ENCODE data around the gene CDK5RAP1.
A peak's percentile ranks its signal among the peaks of the same experiment; 100 is the strongest.

Gene CDK5RAP1

DNA sequence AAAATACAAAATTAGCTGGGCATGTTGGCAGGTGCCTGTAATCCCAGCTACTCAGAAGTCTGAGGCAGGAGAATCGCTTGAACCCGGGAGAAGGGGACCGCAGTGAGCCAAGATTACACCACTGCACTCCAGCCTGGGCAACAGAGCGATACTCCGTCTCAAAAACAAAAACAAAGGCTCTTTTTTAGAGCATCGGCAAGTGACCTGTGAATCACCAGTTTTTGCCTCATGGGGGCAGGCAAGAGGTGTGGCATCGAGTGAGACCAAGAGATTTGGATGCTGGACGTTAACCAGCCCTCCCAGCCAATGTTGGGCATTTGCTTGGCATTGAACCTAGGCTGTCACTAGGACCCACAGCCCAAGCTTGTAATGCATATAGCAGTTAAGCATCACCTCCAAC is 14.6 kb upstream of the CDK5RAP1 start:
- Histone ChIP-seq H3K4me3 (ENCODE audit: low read length, poor library complexity, severe bottlenecking) (no peak overlapping the region), H3F3A (ENCODE audit: low read depth) (no peaks in the 10 kb centered on the region), H3K79me2 (ENCODE audit: insufficient read depth, low read length) (no peaks in the 10 kb centered on the region), H3K9ac (ENCODE audit: low read depth, low read length, poor library complexity, severe bottlenecking) (no peak overlapping the region), H3K4me2 (ENCODE audit: low read depth, low read length, poor library complexity, severe bottlenecking) (no peak overlapping the region), H3K9me3 (ENCODE audit: insufficient read depth, low read depth, low read length) (no peaks in the 10 kb centered on the region), H3K36me3 (ENCODE audit: insufficient read depth, low read length) (no peaks in the 10 kb centered on the region), H3K4me1 (ENCODE audit: insufficient read depth, low read length, poor library complexity, severe bottlenecking) (no peaks in the 10 kb centered on the region), H2AFZ (ENCODE audit: low read length) (no peak overlapping the region), H4K20me1 (ENCODE audit: insufficient read depth, low read length, poor library complexity, severe bottlenecking) (no peaks in the 10 kb centered on the region), H3K9me2 (replicated peaks; ENCODE audit: low read depth, low read length) (no peaks in the 10 kb centered on the region), H3K27me3 (ENCODE audit: insufficient read depth, low read length, poor library complexity, severe bottlenecking) (no peaks in the 10 kb centered on the region)
- TF ChIP-seq, protein P1, sequence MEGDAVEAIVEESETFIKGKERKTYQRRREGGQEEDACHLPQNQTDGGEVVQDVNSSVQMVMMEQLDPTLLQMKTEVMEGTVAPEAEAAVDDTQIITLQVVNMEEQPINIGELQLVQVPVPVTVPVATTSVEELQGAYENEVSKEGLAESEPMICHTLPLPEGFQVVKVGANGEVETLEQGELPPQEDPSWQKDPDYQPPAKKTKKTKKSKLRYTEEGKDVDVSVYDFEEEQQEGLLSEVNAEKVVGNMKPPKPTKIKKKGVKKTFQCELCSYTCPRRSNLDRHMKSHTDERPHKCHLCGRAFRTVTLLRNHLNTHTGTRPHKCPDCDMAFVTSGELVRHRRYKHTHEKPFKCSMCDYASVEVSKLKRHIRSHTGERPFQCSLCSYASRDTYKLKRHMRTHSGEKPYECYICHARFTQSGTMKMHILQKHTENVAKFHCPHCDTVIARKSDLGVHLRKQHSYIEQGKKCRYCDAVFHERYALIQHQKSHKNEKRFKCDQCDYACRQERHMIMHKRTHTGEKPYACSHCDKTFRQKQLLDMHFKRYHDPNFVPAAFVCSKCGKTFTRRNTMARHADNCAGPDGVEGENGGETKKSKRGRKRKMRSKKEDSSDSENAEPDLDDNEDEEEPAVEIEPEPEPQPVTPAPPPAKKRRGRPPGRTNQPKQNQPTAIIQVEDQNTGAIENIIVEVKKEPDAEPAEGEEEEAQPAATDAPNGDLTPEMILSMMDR (conservative IDR thresholded peaks at IDR 0.05; ENCODE audit: low read length), result peak; percentile 50
- TF ChIP-seq EZH2phosphoT487 (IDR thresholded peaks at IDR 0.05; ENCODE audit: borderline replicate concordance), result no peak

DNA sequence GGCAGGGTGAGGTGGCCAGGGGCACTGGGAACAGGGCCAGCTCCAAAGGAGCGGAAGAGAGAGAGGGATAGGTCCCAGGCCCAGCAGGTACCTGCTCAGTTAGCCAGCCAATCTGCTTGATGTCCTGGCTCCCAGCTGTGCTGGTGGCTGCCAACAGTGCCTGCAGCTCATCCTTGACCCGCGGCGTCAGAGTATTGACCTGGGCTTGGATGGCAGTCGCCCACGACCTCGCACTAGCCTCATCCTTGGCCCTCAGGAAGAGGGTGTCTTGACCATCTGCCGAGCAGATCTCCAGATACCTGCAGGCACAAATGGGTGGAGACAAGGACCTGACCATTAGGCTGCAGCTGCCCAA is 11.1 kb upstream of the CDK5RAP1 start:
- H3K27me3 ChIP-seq (ENCODE audit: insufficient read depth, low read length, poor library complexity, severe bottlenecking), result no peaks in the 10 kb centered on the region
- TF ChIP-seq, protein P1 (conservative IDR thresholded peaks at IDR 0.05; ENCODE audit: low read length), result no peak
- no peak for TF ChIP-seq EZH2phosphoT487 (IDR thresholded peaks at IDR 0.05; ENCODE audit: borderline replicate concordance)
- H3K9me2 ChIP-seq (replicated peaks; ENCODE audit: low read depth, low read length), result no peaks in the 10 kb centered on the region
- H3K9ac ChIP-seq (ENCODE audit: low read depth, low read length, poor library complexity, severe bottlenecking), result no peak overlapping the region
- no peaks in the 10 kb centered on the region for H4K20me1 ChIP-seq (ENCODE audit: insufficient read depth, low read length, poor library complexity, severe bottlenecking)
- H3K36me3 ChIP-seq (ENCODE audit: insufficient read depth, low read length), result no peaks in the 10 kb centered on the region
- no peak overlapping the region for H3K4me3 ChIP-seq (ENCODE audit: low read length, poor library complexity, severe bottlenecking)
- no peak overlapping the region for H2AFZ ChIP-seq (ENCODE audit: low read length)
- H3K9me3 ChIP-seq (ENCODE audit: insufficient read depth, low read depth, low read length), result no peaks in the 10 kb centered on the region
- no peaks in the 10 kb centered on the region for H3K4me1 ChIP-seq (ENCODE audit: insufficient read depth, low read length, poor library complexity, severe bottlenecking)
- no peak overlapping the region for H3K4me2 ChIP-seq (ENCODE audit: low read depth, low read length, poor library complexity, severe bottlenecking)
- H3K79me2 ChIP-seq (ENCODE audit: insufficient read depth, low read length), result no peaks in the 10 kb centered on the region
- no peaks in the 10 kb centered on the region for H3F3A ChIP-seq (ENCODE audit: low read depth)

DNA sequence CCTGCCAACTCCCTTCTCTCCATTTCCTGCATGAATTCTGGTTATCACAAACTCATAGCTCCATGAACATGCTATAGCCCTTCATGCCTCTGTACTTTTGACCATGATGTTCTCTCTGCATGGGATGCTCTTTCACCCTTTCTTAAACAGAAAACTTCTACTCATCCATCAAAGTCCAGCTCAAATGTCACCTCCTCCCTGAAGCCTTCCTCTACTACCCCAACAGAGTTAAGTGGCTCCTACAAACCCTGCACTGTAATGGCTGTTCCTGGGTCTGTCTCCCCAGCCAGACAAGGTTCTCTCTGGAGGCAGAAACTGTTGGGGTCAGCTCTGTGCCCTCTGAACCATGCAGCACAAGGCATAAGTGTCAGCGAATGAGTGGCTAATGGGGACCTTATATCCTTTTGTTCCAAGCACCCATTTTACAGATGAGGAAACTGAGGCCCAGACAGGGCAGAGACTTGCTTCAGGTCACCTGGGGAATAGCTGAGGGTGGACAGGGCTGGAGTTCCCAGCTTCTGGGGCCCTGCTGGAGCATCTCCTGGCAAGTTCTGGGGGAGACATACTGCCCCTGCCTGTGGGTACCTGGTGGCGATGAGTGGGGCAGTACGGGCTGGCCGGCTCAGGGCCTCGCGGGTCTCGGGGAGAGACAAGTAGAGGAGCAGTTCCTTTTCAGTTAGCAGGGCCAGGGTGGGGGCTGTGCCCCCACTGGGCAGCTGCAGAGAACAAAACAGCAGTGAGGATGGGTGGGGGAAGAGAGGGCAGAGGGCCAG is 10.6 kb upstream of the CDK5RAP1 start:
- H3K27me3 ChIP-seq (ENCODE audit: insufficient read depth, low read length, poor library complexity, severe bottlenecking), result no peaks in the 10 kb centered on the region
- no peaks in the 10 kb centered on the region for H3F3A ChIP-seq (ENCODE audit: low read depth)
- no peak overlapping the region for H2AFZ ChIP-seq (ENCODE audit: low read length)
- no peaks in the 10 kb centered on the region for H4K20me1 ChIP-seq (ENCODE audit: insufficient read depth, low read length, poor library complexity, severe bottlenecking)
- no peak overlapping the region for H3K4me2 ChIP-seq (ENCODE audit: low read depth, low read length, poor library complexity, severe bottlenecking)
- no peak overlapping the region for H3K4me3 ChIP-seq (ENCODE audit: low read length, poor library complexity, severe bottlenecking)
- no peaks in the 10 kb centered on the region for H3K9me2 ChIP-seq (replicated peaks; ENCODE audit: low read depth, low read length)
- H3K9ac ChIP-seq (ENCODE audit: low read depth, low read length, poor library complexity, severe bottlenecking), result no peak overlapping the region
- no peaks in the 10 kb centered on the region for H3K4me1 ChIP-seq (ENCODE audit: insufficient read depth, low read length, poor library complexity, severe bottlenecking)
- TF ChIP-seq EZH2phosphoT487 (IDR thresholded peaks at IDR 0.05; ENCODE audit: borderline replicate concordance), result no peak
- TF ChIP-seq, protein P1 (conservative IDR thresholded peaks at IDR 0.05; ENCODE audit: low read length), result no peak
- no peaks in the 10 kb centered on the region for H3K79me2 ChIP-seq (ENCODE audit: insufficient read depth, low read length)
- H3K36me3 ChIP-seq (ENCODE audit: insufficient read depth, low read length), result no peaks in the 10 kb centered on the region
- no peaks in the 10 kb centered on the region for H3K9me3 ChIP-seq (ENCODE audit: insufficient read depth, low read depth, low read length)

Measured in Loucy (cell line).